DOHH2 (cell line): Measurements from ENCODE around the gene GPSM3.

Experiments
- H3F3A ChIP-seq: fragments of 200-600 bp; sonication (generic), shearing (Covaris generic); 2 replicates; pipeline ENCODE4 v1.6.0; 2016; ENCODE audit warnings: antibody characterized with exemption, mild to moderate bottlenecking; ENCODE audit not compliant: control insufficient read depth, insufficient read depth
- H3K27ac ChIP-seq: fragments of 200-600 bp; sonication (generic); 2 replicates; pipeline ENCODE4 v1.5.1; 2014; ENCODE audit warnings: low read depth, mild to moderate bottlenecking, low read length, moderate library complexity
- H3K27me3 ChIP-seq: fragments of 200-600 bp; sonication (generic); 2 replicates; pipeline ENCODE4 v1.6.1; 2014; ENCODE audit warnings: mild to moderate bottlenecking, low read length, mixed read lengths; ENCODE audit not compliant: control insufficient read depth
- H3K36me3 ChIP-seq: fragments of 200-600 bp; sonication (generic); 2 replicates; pipeline ENCODE4 v1.6.1; 2014; ENCODE audit warnings: mild to moderate bottlenecking, low read length, moderate library complexity, mixed read lengths; ENCODE audit not compliant: control insufficient read depth
- H3K4me1 ChIP-seq: fragments of 200-600 bp; sonication (generic); 2 replicates; pipeline ENCODE4 v1.6.1; 2014; ENCODE audit warnings: mild to moderate bottlenecking, low read length, mixed read lengths; ENCODE audit not compliant: control insufficient read depth
- H3K4me2 ChIP-seq: fragments of 200-600 bp; sonication (generic); 2 replicates; pipeline ENCODE4 v1.6.0; 2014; ENCODE audit warnings: mild to moderate bottlenecking, low read length, moderate library complexity
- H3K4me3 ChIP-seq: fragments of 200-600 bp; sonication (generic); 2 replicates; pipeline ENCODE4 v1.5.1; 2014; ENCODE audit warnings: mild to moderate bottlenecking, low read length, mixed read lengths
- H3K79me2 ChIP-seq: fragments of 200-600 bp; sonication (generic); 2 replicates; pipeline ENCODE4 v1.6.1; 2014; ENCODE audit warnings: mild to moderate bottlenecking, low read length, mixed read lengths; ENCODE audit not compliant: control insufficient read depth
- H3K9me2 ChIP-seq: fragments of 200-600 bp; sonication (generic); replicated peaks from 2 replicates; pipeline ENCODE4 v1.6.1; 2014; ENCODE audit warnings: mild to moderate bottlenecking, low read length, mixed read lengths; ENCODE audit not compliant: control insufficient read depth
- H3K9me3 ChIP-seq: fragments of 200-600 bp; sonication (generic); 2 replicates; pipeline ENCODE4 v1.6.1; 2014; ENCODE audit warnings: antibody characterized with exemption, low read length, mixed read lengths; ENCODE audit not compliant: control insufficient read depth, insufficient read depth
- H4K20me1 ChIP-seq: fragments of 200-600 bp; sonication (generic); 2 replicates; pipeline ENCODE4 v1.6.0; 2014; ENCODE audit warnings: low read depth, mild to moderate bottlenecking, antibody characterized with exemption, low read length, moderate library complexity; ENCODE audit not compliant: control insufficient read depth, insufficient read depth
- CTCF ChIP-seq: fragments of 200-600 bp; sonication (generic); IDR thresholded peaks from one replicate; pipeline ENCODE4 v1.5.1; 2014; ENCODE audit warnings: antibody characterized with exemption, mild to moderate bottlenecking, low read depth, low read length; ENCODE audit not compliant: poor library complexity, severe bottlenecking
- EZH2phosphoT487 ChIP-seq: fragments of 200-600 bp; sonication (generic); IDR thresholded peaks from 2 replicates; pipeline ENCODE4 v1.6.1; 2017; ENCODE audit warnings: borderline replicate concordance, mild to moderate bottlenecking, antibody characterized with exemption, low read length, moderate library complexity, mixed read lengths

Gene GPSM3

GRCh38 chr6:32164295-32164694 lies 28.1 kb downstream of the GPSM3 start, which contains the start of gene EGFL8:
TSS of gene EGFL8 (plus strand) at chr6:32164595. CDS start at chr6:32166166, 1,571 bp downstream.
- H3K27me3 ChIP-seq, result no peaks in the 10 kb centered on the region

DNA sequence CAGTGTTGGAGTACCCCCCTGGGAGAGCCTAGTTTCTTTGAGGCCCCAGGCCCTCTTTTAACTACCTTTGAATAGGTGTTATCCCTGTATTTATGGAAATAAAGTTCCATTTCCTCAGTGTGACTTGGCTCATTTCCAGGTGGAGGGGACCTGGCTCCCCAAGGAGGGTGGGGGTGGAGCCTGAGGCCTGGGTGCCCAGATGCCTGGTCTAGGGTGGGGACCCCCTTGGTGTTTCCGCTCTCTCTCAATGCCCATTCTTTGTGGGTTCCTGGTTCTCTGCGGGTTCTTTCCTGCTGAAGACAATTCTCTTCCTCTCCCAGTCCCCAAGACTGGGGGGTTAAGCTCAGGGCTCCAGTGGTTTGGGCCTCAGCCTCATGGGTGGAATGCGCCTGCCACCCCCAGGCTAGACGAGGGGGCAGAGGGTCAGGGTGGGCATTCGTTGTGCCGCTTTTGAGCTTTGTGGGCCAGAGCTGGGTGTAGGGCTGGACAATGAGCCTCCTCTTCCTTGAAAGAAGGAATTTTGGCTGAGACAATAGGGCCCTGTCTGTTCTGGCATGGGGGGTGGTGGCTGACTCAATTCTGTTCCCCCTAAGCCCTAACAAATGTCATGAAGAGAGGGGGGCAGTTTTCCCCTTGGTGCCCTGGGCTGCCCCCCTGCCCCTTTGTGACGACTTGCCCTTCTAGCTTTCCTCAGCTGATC lies 28.7 kb downstream of the GPSM3 start:
- Histone ChIP-seq H3K4me2 (no peak overlapping the region), H3K4me1 (peaks cover 10% of the 10 kb centered on the region), H3K27me3 (no peaks in the 10 kb centered on the region), H3K79me2 (no peaks in the 10 kb centered on the region), H3K9me2 (no peaks in the 10 kb centered on the region), H3K9me3 (no peaks in the 10 kb centered on the region), H3K27ac (no peak overlapping the region), H4K20me1 (no peaks in the 10 kb centered on the region), H3K36me3 (peaks cover 28% of the 10 kb centered on the region), H3K4me3 (no peak overlapping the region), H3F3A (no peaks in the 10 kb centered on the region)
- no peak for TF ChIP-seq EZH2phosphoT487
- TF ChIP-seq CTCF, result no peak

More at GRCh38 chr6:32164295-32164694, 28.1 kb downstream of the GPSM3 start, which contains the start of gene EGFL8:
- Histone ChIP-seq H3K27ac (no peak within 1 kb of the TSS), H4K20me1 (no peaks in the 10 kb centered on the region), H3K4me1 (peaks cover 10% of the 10 kb centered on the region), H3K4me2 (no peak within 1 kb of the TSS), H3K9me2 (no peaks in the 10 kb centered on the region), H3F3A (no peaks in the 10 kb centered on the region), H3K36me3 (peaks cover 32% of the 10 kb centered on the region), H3K9me3 (no peaks in the 10 kb centered on the region), H3K79me2 (no peaks in the 10 kb centered on the region), H3K4me3 (no peak within 1 kb of the TSS)
- TF ChIP-seq EZH2phosphoT487 (no peak), CTCF (no peak)

DNA sequence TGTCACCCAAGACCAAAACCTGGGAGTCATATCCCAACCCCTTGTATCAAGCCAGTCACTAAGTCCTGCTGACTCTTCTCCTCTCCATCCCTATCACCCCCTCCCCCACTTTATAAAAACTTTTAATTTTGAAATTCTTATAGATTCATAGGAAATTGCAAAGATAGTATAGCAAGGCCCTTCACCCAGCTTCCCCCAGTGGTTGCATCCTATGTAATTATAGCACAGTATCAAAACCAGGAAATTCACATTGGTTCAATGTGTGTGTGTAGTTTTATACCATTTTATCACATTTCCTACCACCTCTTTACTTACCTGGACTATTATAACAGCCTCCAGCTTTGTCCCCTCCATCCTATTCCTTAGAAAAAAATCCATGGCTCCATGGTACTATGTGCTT lies 34.4 kb downstream of the GPSM3 start:
- Histone ChIP-seq H4K20me1 (no peaks in the 10 kb centered on the region), H3K36me3 (peaks cover 35% of the 10 kb centered on the region), H3K4me1 (peaks cover 17% of the 10 kb centered on the region), H3K79me2 (peaks cover 15% of the 10 kb centered on the region), H3K4me3 (no peak overlapping the region), H3K9me2 (no peaks in the 10 kb centered on the region), H3F3A (peaks cover 2% of the 10 kb centered on the region; the same call in 1 of the 2 replicates), H3K27ac (no peak overlapping the region), H3K27me3 (no peaks in the 10 kb centered on the region), H3K9me3 (no peaks in the 10 kb centered on the region), H3K4me2 (no peak overlapping the region)
- no peak for TF ChIP-seq EZH2phosphoT487
- no peak for TF ChIP-seq CTCF
